Neuronal stem cell (in vitro differentiated cells): ENCODE data around the gene SMG9.

Source experiments
- DNase-seq: peaks from one replicate; pipeline ENCODE4 v3.0.0-alpha.2; 2013; ENCODE audit warnings: low spot score
- H2AFZ ChIP-seq: one replicate; pipeline ENCODE4 v1.6.1; 2013; ENCODE audit warnings: mild to moderate bottlenecking, low read length, inconsistent platforms
- H2AK5ac ChIP-seq: 2 replicates; pipeline ENCODE4 v1.6.1; 2013; ENCODE audit warnings: low read depth, mild to moderate bottlenecking, inconsistent platforms, low read length, moderate library complexity, mixed read lengths
- H2BK120ac ChIP-seq: 2 replicates; pipeline ENCODE4 v1.6.1; 2013; ENCODE audit warnings: low read depth, mild to moderate bottlenecking, inconsistent platforms, low read length, moderate library complexity, mixed read lengths
- H2BK12ac ChIP-seq: one replicate; pipeline ENCODE4 v1.6.1; 2013; ENCODE audit warnings: low read length, inconsistent platforms
- H2BK15ac ChIP-seq: 2 replicates; pipeline ENCODE4 v1.6.1; 2013; ENCODE audit warnings: mild to moderate bottlenecking, low read length, inconsistent platforms, mixed read lengths
- H2BK5ac ChIP-seq: one replicate; pipeline ENCODE4 v1.6.1; 2013; ENCODE audit warnings: inconsistent platforms, mild to moderate bottlenecking, low read length, moderate library complexity
- H3K14ac ChIP-seq: one replicate; pipeline ENCODE4 v1.6.1; 2013; ENCODE audit warnings: low read length, inconsistent platforms
- H3K18ac ChIP-seq: 2 replicates; pipeline ENCODE4 v1.6.1; 2013; ENCODE audit warnings: low read length, inconsistent platforms
- H3K23ac ChIP-seq: 2 replicates; pipeline ENCODE4 v1.6.1; 2013; ENCODE audit warnings: low read depth, mild to moderate bottlenecking, mixed read lengths, low read length, inconsistent platforms; ENCODE audit not compliant: poor library complexity
- H3K27ac ChIP-seq: replicated peaks from 3 replicates; pipeline ENCODE4 v1.5.1; 2013; ENCODE audit warnings: low read length, inconsistent platforms
- H3K27me3 ChIP-seq, 3 experiments: 2 replicates each; pipeline ENCODE4 v1.6.1; 2013; ENCODE audit warnings: low read length in 3 of 3, mild to moderate bottlenecking in 2 of 3, inconsistent platforms in 1 of 3, low read depth in 1 of 3, mixed read lengths in 1 of 3, moderate library complexity in 1 of 3; ENCODE audit not compliant: control insufficient read depth in 3 of 3, insufficient read depth in 3 of 3
- H3K36me3 ChIP-seq, 2 donors: replicated peaks in 1 of 2; 2 replicates each; pipeline ENCODE4 v1.6.1; 2013; ENCODE audit warnings: low read length in 2 of 2; ENCODE audit not compliant: control insufficient read depth in 2 of 2, insufficient read depth in 2 of 2
- H3K4ac ChIP-seq: 2 replicates; pipeline ENCODE4 v1.6.1; 2013; ENCODE audit warnings: inconsistent platforms, mild to moderate bottlenecking, low read length, moderate library complexity
- H3K4me1 ChIP-seq, 2 donors: 1 replicate in 1 of 2; 2 replicates in 1 of 2; pipeline ENCODE4 v1.6.1; 2013; ENCODE audit warnings: low read length in 2 of 2, low read depth in 1 of 2; ENCODE audit not compliant: control insufficient read depth in 2 of 2, insufficient read depth in 1 of 2
- H3K4me2 ChIP-seq: one replicate; pipeline ENCODE4 v1.6.1; 2013; ENCODE audit warnings: mild to moderate bottlenecking, low read length, inconsistent platforms; ENCODE audit not compliant: insufficient read depth, poor library complexity, severe bottlenecking
- H3K4me3 ChIP-seq, 2 donors: 2 replicates each; pipeline ENCODE4 v1.5.1; 2013; ENCODE audit warnings: low read length in 2 of 2, mild to moderate bottlenecking in 2 of 2, inconsistent platforms in 1 of 2, moderate library complexity in 1 of 2
- H3K79me1 ChIP-seq: one replicate; pipeline ENCODE4 v1.6.1; 2013; ENCODE audit warnings: low read depth, mild to moderate bottlenecking, inconsistent platforms, low read length, moderate library complexity
- H3K9ac ChIP-seq: one replicate; pipeline ENCODE4 v1.6.1; 2013; ENCODE audit warnings: mild to moderate bottlenecking, low read depth, low read length, inconsistent platforms; ENCODE audit not compliant: poor library complexity
- H3K9me3 ChIP-seq, 2 donors: replicated peaks in 1 of 2; 2 replicates each; pipeline versions ENCODE3 to v1.6.1; 2013; ENCODE audit warnings: low read length in 2 of 2, mild to moderate bottlenecking in 2 of 2, inconsistent platforms in 1 of 2, low read depth in 1 of 2, mixed read lengths in 1 of 2, moderate library complexity in 1 of 2; ENCODE audit not compliant: control insufficient read depth in 2 of 2, insufficient read depth in 1 of 2
- H4K8ac ChIP-seq: one replicate; pipeline ENCODE4 v1.6.1; 2013; ENCODE audit warnings: low read depth, mild to moderate bottlenecking, inconsistent platforms, low read length, moderate library complexity
- H4K91ac ChIP-seq: one replicate; pipeline ENCODE4 v1.6.1; 2013; ENCODE audit warnings: low read length, low read depth, mild to moderate bottlenecking, inconsistent platforms; ENCODE audit not compliant: poor library complexity
- WGBS, 2 donors: extraction: QIAGEN DNeasy Blood & Tissue Kit; methylation state at CpG; one replicate each; pipeline ENCODE4 v1.1.7; 2013; ENCODE audit warnings: missing lambda C conversion rate in 2 of 2, mixed read lengths in 1 of 2; ENCODE audit not compliant: insufficient read length in 2 of 2, insufficient replicate concordance in 1 of 2; ENCODE audit errors: extremely low coverage in 2 of 2; 5-methylcytosine and 5-hydroxymethylcytosine counted together

SMG9 gene

DNA sequence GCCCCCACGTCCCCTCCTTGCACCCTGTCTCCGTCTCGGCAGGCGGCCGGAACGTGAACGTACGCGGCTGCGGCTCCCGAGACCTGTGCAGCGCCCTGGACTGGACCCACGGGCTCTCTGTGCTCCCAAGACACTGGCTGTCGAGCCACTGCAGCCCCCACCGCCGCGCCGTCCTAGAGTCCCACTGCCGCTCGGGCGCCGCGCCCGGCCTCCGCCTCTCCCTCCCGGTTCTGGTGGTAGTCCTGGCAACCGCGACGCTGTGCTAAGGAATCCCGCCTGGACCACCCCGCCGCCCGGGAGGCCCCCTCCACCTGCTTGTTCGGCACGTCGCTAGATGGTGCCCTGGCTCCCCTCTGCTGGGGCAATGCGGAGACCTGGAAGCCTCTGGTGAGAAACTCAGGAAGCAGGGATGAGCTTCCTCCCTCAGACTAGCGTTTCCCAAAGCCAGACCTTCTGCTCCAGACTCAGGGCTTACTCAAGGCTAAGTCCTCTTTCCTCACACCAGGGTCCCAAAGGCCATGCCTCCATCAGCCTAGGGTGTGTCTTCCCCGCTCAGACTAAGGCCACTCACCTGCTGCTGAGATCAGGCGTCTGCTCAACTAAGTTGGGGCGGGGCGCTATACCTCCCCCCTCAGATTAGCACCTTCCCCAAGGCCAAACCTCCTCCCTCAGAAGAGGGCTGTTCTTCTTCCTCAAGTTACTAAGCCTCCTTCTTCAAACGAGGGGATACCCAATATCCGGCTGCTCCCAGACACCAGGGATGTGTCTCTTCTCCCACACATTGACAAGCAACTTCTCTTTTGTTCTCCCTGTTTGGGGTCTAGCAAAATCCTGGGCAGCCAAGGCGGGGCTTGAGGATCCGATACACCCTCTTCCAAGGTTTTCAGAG, 55.0 kb downstream of the SMG9 start:
- Histone ChIP-seq H2BK12ac (no peak overlapping the region), H2BK5ac (peak overlapping the region; percentile 16), H3K23ac (peak overlapping the region; percentile 70), H3K4me2 (peak overlapping the region; percentile 36), H3K14ac (peak overlapping the region; percentile 31), H2BK15ac (peak overlapping the region; percentile 56), H3K9ac (peak overlapping the region; percentile 78), H3K4ac (no peak overlapping the region), H3K79me1 (no peaks in the 10 kb centered on the region), H3K27me3 (peaks cover 0 to 6% (median 4%) of the 10 kb centered on the region in 3 experiments), H3K18ac (peak overlapping the region; percentile 87), H3K27ac (no peak overlapping the region), H3K36me3 (no peaks in the 10 kb centered on the region), H4K91ac (no peak overlapping the region), H3K9me3 (peaks cover 0 to 5% of the 10 kb centered on the region in 2 donors), H3K4me1 (peaks cover 2 to 6% of the 10 kb centered on the region in 2 donors), H4K8ac (no peak overlapping the region), H3K4me3 (no peak overlapping the region), H2AK5ac (peak overlapping the region; percentile 37), H2BK120ac (no peak overlapping the region), H2AFZ (peak overlapping the region; percentile 85)
- WGBS, 2 donors = no CpG with 5 or more reads among the region's 46 CpGs
- DNase-seq = peak; percentile 63

DNA sequence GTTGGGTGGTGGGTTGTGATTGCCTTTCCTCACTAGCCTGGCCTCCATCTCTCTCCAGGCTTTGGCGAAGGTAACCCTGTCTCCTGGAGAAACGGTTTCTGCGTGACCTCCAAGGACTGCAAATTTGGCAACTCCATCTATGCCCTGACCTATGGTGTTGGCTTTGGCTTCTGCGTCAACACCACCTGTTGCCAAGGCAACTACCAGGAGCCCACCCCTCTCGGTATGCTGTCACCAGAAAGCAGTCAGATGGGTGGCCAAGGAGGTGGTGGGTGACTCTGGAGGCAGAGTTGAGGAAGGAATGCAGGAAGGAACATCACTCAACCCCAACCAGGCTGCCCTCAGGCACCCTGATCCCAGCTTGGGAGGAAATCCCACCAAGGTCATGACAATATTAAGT, 57.5 kb downstream of the SMG9 start:
- Histone ChIP-seq H4K8ac (no peak overlapping the region), H2BK15ac (no peak overlapping the region), H3K36me3 (no peaks in the 10 kb centered on the region), H2BK12ac (no peak overlapping the region), H3K79me1 (no peaks in the 10 kb centered on the region), H3K9me3 (peaks cover under 1 to 6% of the 10 kb centered on the region in 2 donors), H3K27ac (no peak overlapping the region), H3K4ac (no peak overlapping the region), H3K14ac (no peak overlapping the region), H3K27me3 (peaks cover 0 to 9% (median 4%) of the 10 kb centered on the region in 3 experiments), H2AFZ (no peak overlapping the region), H2AK5ac (peak overlapping the region; percentile 17), H3K4me3 (no peak overlapping the region), H2BK120ac (peak overlapping the region; percentile 22), H3K18ac (no peak overlapping the region), H3K4me2 (no peak overlapping the region), H3K9ac (no peak overlapping the region), H3K23ac (peak overlapping the region; percentile 14), H4K91ac (no peak overlapping the region), H3K4me1 (peaks cover 2 to 7% of the 10 kb centered on the region in 2 donors), H2BK5ac (no peak overlapping the region)
- no CpG with 5 or more reads among the region's 5 CpGs for WGBS, 2 donors
- DNase-seq = no peak

DNA sequence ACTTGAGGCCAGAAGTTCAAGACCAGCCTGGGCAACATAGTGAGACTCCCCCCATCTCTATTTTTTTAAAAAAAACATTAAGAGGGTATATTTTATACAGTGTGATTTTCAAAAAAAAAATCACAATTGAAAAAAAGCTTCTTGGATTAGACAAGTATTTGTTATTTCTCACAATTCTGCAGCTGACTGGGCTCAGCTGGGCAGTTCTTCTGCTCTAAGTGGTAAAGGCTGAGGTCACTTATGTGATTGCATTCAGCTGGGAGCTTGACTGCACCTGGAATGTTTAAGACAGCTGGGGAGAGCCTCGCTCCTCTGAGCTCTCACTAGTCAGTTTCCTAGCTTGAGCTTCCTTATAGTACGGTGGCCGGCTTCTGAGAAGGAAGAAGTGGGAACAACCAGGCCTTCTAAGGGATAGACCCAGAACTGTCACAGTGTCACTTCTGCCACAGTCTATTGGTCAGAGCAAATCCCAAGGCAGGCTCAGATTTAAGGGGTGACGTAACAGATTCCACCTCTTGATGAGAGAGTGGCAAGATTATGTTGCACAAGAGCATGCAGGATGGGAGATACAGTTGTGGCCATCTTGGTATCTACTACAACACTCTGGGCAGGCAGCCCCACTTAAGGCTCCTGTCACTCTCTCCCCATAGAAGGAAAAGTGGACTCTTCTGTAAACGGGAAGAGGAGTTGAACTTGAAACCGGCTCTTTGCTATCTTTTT, 58.6 kb downstream of the SMG9 start:
- no peak overlapping the region for H2BK5ac ChIP-seq
- no peak overlapping the region for H2AFZ ChIP-seq
- no peak overlapping the region for H3K23ac ChIP-seq
- H2AK5ac ChIP-seq = no peak overlapping the region
- no peak overlapping the region for H2BK120ac ChIP-seq
- H3K9ac ChIP-seq = no peak overlapping the region
- H3K4me1 ChIP-seq = peaks cover 2 to 7% of the 10 kb centered on the region in 2 donors
- no peak overlapping the region for H3K4ac ChIP-seq
- WGBS, 2 donors = no CpG with 5 or more reads among the region's 6 CpGs
- H3K36me3 ChIP-seq = no peaks in the 10 kb centered on the region
- no peak overlapping the region for H3K18ac ChIP-seq
- H3K27ac ChIP-seq = no peak overlapping the region
- no peak overlapping the region for H3K4me2 ChIP-seq
- no peak overlapping the region for H4K8ac ChIP-seq
- peaks cover 4 to 13% of the 10 kb centered on the region in 2 donors for H3K9me3 ChIP-seq
- DNase-seq = no peak
- H3K79me1 ChIP-seq = no peaks in the 10 kb centered on the region
- H3K4me3 ChIP-seq = no peak overlapping the region
- no peak overlapping the region for H4K91ac ChIP-seq
- no peak overlapping the region for H2BK15ac ChIP-seq
- H3K27me3 ChIP-seq = peaks cover 0 to 9% (median 4%) of the 10 kb centered on the region in 3 experiments
- H3K14ac ChIP-seq = no peak overlapping the region
- no peak overlapping the region for H2BK12ac ChIP-seq

DNA sequence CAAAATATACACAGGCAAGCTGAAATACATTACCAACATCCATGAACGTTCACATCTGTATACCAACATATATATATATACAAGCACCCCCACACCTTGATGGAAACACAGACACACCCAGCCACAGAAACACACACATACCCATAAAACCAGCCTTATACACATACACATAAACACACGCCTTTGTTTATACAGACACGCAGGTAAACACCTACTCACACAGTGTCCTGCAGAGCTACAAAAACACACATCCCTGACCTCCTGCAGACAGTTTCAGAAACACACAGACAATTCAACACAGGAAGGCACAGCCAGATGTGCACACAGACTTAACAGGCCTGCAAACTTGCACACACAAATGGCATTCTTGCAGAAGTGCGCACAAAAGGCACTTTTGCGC, 60.2 kb downstream of the SMG9 start:
- no peak overlapping the region for H3K4me2 ChIP-seq
- H3K4ac ChIP-seq = no peak overlapping the region
- H3K14ac ChIP-seq = no peak overlapping the region
- H2BK12ac ChIP-seq = no peak overlapping the region
- H2BK5ac ChIP-seq = no peak overlapping the region
- no peaks in the 10 kb centered on the region for H3K36me3 ChIP-seq
- H3K23ac ChIP-seq = no peak overlapping the region
- no peaks in the 10 kb centered on the region for H3K79me1 ChIP-seq
- no peak overlapping the region for H4K8ac ChIP-seq
- WGBS, 2 donors = no CpG with 5 or more reads among the region's 5 CpGs
- H3K27me3 ChIP-seq = peaks cover 0 to 9% (median 4%) of the 10 kb centered on the region in 3 experiments
- DNase-seq = no peak
- H3K9ac ChIP-seq = peak overlapping the region; percentile 73
- peaks cover 4 to 15% of the 10 kb centered on the region in 2 donors for H3K9me3 ChIP-seq
- H2AK5ac ChIP-seq = peak overlapping the region; percentile 61
- H2AFZ ChIP-seq = no peak overlapping the region
- H2BK120ac ChIP-seq = no peak overlapping the region
- no peak overlapping the region for H3K27ac ChIP-seq
- no peak overlapping the region for H4K91ac ChIP-seq
- peak overlapping the region in 1 of 2 donors; percentile 34 for H3K4me3 ChIP-seq
- H2BK15ac ChIP-seq = no peak overlapping the region
- H3K18ac ChIP-seq = no peak overlapping the region
- H3K4me1 ChIP-seq = peaks cover 1 to 2% of the 10 kb centered on the region in 2 donors
